HG03139 (cell line): ENCODE data around the gene BNC2.

Source experiments
- ATAC-seq: cut with Tn5 transposase; IDR thresholded peaks from one replicate; pipeline ENCODE4 v1.9.1; 2021; ENCODE audit not compliant: unreplicated experiment

BNC2 gene

DNA sequence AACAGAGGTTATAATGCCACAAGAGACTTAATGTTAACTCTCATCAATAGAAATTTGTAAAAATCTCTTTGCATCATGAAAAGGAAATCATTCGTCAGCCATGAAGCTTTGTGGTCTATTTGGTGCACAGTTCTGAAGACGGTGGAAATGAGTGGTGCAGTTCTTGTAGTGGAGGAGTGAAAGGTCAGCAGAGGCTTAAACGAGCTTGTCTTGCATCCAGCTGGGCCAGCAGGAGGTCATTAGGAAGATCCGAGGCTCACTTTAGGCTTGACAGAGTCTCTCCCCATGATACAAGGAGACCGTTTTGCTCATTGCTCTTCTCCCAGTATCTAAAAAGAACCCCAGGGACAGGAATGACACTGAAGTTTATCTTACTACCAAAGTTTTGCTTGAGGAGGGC lies 440.8 kb downstream of the BNC2 start:
- ATAC-seq: no peak

DNA sequence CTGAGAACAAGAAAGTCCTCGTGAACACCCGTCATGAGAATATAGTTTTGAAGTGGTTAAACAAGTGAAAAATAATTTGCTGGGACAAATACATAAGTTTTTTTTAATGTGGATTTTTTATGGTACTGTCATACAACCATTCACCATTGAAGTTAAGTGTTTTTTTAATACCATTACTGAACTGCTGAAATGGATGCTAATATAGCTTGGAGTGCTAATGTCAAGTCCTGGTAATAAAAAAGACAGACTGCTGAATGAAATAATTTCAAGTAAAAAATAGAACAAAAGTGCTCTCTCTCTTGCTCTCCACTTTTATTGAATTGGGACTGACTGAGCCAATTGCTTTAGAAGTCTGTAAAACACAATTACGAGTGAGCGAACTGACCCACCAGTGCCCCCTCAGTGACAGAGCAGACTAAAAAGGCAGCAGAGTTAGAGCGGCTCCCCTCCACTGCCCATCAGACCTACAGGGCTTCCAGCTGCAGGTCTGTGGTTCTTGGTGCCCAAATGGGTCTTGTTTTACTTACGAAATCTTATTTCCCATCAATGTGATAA lies 442.5 kb downstream of the BNC2 start:
- ATAC-seq: no peak

DNA sequence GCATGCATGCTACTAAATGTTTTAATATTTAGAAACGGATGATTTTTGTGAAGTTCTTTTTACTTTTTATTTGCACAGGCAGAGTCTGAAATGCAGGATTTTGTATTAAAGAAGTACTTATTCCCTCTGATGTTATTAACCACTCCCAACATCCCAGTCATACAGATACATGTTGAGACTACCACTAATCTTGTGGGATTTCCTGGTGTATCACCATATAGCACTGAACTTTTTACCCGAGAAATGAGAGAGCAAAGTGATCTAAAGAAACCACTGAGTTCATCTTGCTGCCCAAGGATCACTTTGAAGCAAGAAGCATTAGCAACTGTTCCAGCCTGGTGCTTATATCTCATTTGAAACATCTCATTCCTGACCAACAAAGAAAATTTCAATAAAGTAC lies 443.8 kb downstream of the BNC2 start:
- ATAC-seq: no peak

DNA sequence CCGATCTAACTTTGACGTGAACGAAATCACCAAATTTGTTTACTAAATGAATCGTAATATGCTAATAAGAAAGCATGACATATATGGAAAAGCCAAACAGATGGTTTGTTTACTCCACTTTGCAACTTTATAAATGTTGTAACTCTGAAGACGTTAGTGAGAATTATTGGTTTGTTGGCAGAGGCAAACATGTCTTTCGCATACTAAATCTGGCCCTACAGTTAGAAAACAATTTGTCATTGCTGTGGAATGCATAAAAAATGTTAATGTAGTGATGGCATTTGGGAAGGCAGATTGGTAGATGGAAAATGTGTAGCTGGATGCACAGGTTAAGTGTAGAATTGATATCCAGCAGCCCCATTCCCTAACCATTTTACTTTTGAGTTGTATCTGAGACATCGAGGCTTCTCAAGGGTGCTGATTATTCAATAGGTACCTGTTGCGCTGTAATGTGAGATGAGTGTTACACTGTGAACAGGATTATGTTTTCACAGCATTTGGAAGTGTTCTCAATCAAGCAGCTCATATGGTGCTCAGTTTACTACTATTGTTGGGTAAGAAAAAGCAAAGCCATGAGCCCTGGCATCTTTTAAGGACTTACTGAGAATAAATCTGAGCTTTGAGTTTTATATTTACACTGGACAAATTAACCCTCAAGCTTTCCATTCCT lies 444.8 kb downstream of the BNC2 start:
- no peak for ATAC-seq

DNA sequence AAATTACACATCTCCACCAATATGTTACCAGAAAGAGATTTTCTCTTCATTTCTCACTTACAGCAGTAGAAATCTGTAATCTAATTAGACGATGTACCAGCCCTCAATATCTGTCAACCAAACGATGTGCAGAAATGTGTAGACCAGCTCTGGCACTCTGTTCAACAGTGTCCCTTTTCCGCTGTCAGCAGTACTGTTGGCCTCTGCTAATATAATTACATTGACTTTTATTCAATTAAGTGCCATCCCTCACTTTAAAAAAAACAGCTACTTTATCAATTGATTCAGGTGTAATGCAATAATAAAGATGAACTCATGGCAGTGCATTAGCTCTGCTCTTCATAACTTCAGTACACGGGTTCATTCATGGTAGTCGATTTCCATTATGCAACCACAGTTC lies 448.4 kb downstream of the BNC2 start:
- ATAC-seq: no peak

DNA sequence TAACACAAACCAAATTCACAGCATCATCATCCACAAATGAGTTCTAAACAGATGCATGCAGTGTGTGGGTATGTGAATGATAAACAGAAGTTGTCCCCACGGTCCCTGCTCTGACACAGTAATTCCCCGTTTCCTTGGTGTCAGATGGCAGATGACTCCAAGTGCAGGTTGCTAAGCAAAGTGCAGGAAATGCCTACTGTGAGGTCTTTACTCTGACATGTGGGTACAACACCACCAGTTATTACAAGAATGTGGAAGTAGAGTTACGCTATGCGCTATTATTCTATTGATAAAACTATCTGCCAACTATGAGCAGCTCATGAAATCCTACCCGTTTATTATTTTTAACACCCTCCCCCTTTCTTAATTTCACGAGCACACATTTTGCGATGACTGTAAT lies 448.9 kb downstream of the BNC2 start:
- ATAC-seq: no peak

DNA sequence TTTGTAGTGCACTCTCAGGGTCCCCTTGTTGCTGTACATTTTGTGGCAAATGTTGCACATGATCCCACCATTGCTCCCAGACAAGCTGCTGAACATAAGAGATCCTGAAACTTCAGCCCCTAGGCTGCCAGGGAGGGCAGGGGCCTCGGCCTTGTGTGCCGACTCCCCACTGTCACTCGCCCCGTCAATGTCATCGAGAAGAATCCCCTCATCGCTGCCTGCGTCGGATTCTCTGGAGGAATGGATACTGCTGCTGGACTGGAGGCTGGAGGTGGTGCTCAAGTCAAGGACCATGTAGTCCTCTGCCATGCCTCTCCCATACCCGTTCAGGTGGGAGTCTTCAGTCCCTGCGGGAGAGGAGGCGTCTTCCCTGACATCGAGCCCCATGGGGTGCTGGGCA lies 451.3 kb downstream of the BNC2 start:
- ATAC-seq: no peak

DNA sequence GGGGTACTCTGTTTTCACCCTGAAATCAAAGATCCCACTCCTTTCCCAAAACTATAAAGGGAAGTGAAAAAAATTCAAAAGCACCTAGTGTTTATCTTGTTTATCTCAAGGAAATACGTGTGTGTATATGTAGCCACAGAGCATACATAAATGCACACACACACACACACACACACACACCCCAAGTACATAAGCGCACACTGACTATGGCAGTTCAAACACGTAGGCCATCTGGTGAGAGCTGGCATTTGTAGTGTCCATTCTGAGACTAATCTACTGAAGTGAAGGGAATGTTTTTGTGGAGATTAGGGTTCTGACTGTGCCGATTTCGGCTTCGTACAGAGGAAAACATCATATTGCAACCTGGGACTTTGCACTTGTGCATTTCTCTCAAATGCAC lies 451.7 kb downstream of the BNC2 start:
- no peak for ATAC-seq

DNA sequence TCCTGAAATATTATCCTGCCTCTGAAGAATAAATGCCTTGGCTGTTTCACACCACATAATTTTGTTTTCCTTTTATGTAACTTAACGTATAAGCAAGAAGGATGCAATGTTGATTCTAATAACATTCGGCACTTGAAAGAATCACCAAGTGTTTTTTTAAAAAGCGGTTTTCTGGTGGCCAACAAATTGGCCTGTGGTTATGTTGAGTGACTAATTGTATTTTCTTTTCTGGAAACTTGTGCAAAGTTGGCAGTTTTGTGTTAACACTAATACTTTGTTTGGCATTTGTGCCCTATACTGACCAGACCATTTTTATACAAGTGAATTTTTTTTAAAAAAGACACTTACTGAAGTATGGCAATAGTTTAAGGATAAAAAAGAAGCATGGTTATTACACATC lies 452.7 kb downstream of the BNC2 start:
- ATAC-seq: no peak

DNA sequence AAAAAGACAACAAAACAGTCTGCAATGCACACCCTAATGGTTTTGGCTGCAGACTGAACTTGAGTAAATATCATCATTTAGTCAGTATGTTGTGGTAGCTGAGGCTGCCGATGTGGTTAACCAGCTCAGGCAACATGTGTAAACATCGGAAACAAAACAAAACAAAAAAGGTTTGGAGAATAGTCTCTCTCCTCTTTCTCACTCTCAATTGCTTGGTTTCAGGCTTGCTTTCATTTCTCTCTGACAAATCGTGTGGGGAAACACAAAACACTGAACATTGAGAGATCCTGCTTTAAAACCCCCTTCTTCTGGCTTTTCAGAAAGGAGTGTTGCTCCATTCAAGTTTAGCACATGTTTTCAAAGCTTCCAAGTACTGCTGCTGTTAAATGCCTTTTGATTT lies 453.3 kb downstream of the BNC2 start:
- ATAC-seq: no peak

DNA sequence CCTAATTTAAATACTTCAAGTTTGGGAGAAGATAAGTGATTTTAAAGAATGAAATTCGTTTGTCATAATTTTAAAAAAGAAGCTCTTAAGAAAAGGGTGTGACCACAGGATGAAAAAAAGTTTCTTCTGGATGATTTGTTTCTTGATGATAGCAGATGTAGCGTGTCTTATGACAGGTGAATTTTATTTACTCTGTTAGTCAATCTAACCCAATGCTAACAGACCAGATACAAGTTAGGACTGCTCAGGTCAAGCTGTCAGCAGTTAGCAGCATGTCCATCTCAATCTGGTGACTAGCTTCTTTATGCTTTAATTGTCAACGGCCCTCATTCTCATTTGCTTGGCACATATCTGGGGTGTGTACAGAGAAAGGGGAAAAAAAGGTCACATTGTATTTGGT lies 456.0 kb downstream of the BNC2 start:
- ATAC-seq: no peak

DNA sequence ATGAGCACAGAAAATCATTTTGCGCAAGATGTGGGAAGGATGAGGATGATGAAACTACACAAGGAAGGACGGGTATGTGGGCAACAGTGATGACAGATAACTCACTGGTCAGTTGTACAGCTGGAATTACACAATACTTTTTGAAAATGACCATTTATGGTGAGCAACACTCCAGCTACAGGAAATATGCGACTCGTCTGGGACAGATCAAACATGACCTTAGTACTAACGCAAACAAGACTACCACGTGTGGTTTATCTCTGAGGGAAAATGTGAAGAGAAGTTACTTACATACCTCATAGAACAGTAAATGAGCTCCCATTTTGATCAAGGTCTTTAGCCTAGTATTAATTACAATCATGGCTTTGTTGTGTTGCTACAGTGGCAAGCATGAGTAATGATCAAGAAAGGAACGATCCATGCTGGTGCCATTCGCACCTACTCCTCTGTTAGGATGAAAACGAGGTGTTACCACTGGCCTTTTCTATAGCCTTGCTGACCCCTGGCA lies 456.9 kb downstream of the BNC2 start:
- no peak for ATAC-seq

DNA sequence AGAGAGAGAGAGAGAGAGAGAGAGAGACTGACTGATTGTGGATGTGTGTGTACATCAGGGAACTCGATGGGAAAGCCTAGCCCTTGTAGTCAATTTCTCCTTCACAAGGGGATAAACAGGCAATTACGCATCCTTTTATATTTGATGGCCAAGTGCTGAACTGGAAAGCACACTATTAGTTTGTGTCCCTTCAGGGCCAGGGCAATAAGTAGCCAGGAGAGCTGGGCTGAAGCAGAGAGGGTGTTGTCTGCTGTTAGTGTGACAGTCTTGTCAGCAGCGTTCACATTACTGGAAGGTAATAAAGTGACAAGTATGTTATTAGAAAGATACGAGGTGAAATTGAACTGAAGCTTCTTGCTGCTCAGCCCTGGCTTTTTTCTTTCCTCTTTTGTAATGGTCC lies 457.7 kb downstream of the BNC2 start:
- no peak for ATAC-seq

DNA sequence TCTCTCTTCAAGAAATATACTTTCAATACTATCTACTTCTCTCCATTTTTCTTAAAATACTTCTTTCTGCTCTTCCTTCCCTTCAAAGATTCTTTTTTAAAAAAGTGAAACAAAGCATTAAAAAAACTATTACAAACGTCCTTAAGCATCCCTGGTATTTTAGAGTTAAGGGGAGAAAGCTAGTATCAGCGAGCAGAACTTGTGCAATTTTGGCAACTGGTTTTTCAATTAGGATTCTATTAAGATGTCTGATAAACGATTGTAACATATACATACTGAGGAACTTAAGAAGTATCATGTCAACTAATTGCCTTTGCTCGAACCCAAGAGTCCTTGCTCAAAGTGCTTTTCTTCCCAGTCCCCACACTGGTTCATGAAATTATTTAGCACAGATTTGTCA lies 459.2 kb downstream of the BNC2 start:
- no peak for ATAC-seq

DNA sequence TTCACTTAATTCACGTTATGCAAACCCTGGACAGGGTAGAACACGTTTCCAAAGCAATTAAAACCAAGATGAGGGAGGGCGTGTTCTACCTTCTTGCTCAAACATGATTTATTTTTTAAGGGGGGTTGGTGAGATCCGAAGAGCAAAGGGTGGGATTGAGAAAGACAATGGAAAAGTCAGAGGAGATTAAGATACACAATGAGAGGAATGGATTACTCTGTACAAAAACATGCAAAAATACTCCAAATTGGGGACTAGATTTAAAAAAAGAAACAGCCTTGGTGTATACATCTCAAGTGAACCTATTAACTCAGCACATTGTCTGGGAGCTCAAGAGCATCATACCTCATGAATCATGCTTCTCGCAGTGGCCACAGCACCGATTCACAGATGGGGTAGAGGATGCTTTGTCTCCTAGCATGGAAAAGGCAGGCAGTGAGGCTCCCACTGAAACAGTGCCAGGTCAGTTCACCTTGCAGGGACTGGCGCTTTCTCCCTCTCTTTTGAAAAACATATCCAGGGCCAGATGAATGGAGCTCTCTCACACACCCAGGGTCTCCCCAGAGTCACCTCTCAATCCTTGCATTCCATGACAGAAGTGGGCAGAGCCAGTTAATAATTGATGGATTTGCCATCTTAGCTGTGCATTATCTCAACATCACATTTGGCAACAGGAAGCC lies 459.7 kb downstream of the BNC2 start:
- no peak for ATAC-seq

DNA sequence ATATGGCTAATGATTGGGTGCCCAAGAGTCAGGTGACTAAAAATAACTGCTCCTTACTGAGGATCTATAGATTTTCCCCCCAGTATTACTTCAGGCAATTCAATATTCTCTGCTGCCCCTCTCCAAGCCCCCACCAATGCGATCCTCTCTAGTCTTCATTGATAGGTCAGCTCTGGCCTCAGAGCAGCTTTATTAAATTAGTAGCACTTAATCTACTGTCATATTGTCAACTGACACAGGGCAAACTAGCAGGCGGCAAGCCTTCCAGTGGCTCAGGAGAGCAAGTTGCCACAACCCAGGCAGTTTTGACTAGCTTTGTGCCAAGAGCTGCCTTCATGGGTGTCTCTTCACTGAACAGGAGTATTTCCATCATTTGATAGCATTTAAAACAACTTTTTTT lies 462.9 kb downstream of the BNC2 start:
- ATAC-seq: no peak

DNA sequence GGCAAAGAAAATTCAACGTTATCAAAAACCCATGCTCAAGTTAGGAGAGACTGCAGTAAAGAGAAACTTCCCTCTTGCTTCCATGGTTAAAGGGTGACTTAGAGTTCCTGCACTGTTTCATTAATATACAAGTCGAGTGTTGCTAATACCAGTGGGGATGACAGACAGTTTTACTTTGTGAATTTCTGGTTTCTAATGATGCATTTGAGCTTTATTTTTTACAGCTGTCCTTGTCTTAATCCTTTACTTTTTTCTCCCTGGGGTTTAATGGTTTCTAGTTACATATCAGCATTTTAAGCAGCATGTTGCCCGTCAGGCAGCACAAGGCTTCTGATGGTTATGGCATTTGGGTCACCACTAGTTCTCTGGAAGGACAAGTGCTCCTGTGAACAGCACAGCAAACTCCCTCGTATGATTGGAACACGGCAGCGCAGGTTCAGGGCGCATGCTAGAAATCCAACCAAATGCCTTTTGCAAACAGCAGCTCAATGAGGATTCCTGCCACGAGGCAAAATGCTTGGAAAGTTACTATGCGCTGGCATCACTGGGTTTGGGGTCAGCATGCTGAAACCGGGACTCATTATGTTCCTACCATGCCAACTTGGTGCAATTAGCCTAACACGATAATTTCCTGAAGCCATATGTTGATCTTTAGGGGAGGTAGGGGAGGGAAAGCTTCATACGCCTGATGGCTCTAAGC lies 463.8 kb downstream of the BNC2 start:
- no peak for ATAC-seq

DNA sequence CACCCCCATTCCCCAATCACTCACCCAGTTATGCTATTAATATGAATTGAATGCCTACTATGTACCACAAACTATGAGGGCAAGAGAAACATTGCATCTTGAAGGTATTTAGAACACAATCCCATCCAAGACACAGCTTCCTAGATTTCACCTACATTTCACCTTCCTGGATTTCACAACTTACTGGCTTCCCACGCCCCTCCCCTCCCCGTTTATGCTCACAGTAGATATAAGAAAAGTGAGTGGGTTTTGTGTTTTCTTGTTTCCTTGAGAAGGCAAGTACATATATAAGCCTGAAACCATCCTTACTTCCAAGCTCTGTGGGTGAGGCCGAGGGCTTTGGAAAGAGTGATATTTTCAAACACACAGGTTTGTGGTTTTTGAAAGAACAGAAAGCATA lies 465.0 kb downstream of the BNC2 start:
- ATAC-seq: no peak

DNA sequence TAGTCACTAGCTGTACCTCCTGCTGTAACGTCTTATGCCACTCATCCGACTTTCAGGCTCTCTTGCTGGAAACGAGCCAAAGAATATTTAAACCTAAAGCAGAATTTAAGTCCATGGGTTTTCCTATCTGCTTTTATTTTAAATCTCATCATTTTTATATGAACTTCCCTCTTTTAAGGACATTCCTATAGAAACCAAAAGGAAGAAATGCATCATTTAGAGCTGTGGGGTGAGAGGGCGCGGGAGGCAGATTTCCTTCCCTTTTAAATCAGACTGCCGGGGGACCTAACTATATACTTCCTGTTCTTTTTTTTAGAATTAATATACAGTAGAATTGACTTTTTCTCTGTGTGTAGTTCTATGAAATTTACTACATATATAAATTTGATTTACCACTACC lies 468.8 kb downstream of the BNC2 start:
- no peak for ATAC-seq

DNA sequence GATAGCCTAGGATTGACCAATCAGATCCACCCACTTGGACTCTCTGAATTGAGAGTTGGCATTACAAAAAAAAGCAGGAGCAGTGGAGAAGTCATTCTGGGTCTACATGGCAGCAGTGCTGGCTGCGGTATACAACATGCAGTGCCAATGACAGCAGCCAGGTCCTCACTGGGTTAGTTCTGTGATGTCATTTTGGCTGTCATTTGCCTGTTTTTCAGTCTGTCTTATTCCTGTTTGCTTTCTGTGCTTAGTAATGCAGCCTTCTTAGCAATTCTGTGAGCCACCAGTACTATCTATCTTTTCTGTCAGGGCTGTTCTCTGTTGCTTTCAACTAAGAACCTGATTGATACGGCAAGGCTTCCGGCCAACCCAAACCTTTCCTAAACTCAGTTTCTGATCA lies 471.8 kb downstream of the BNC2 start:
- no peak for ATAC-seq

DNA sequence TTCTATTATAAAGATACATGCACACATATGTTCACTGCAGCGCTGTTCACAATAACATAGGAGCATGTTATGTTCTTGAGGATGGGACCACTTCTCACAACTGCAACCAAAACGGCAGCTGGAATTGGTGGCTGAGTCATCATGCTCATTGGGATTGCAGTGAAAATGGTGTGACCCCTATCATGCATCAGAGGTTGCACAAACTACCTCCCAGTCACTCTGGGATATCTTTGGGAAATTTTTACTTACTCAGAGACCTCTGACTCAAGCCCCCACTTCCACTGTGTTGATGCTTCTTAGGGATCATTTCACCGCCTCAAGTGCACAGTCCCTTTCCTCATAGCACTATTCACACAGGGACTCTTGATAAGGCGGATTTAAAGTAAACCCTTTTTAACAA lies 474.1 kb downstream of the BNC2 start:
- no peak for ATAC-seq

DNA sequence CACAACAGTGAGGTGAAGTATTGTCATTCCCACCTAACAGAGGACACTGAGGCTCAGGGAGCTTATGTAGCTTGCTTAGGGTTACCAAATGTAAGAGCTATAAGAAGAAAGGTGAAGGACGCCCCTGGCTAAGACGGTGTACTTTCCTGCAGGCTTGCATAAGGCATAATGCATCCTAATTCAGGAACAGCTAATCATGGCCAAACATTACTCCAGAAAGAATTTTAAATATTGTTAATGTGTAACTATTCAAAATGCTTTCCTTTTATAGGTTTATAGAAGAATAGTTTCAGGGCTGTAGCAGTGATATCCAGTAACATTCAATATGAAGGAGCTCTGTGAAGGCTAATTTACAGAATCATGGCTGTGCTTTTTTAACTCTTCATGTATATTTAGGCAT lies 479.1 kb downstream of the BNC2 start:
- no peak for ATAC-seq
